Transverse colon (tissue), 4 donors: Measurements from ENCODE around the gene NUTF2. TPM values are rescaled to one million over a fixed set of nuclear protein-coding genes. Genes with fewer than 3 reads are reported as not detected.

Experiments used
- DNase-seq: peaks from one replicate; pipeline ENCODE4 v3.0.0-alpha.2; 2019
- H3K27ac ChIP-seq, 4 donors: fragments of 200-600 bp; sonication (generic); 2 replicates each; pipeline ENCODE4 v1.5.1; 2016 to 2018; ENCODE audit warnings: inconsistent platforms in 4 of 4
- H3K27me3 ChIP-seq: fragments of 200-600 bp; sonication (generic); 2 replicates; pipeline ENCODE4 v1.5.1; 2017; ENCODE audit warnings: inconsistent platforms
- H3K36me3 ChIP-seq, 4 donors: fragments of 200-600 bp; sonication (generic); 2 replicates each; pipeline ENCODE4 v1.5.1; 2017 to 2019; ENCODE audit warnings: inconsistent platforms in 4 of 4
- H3K4me1 ChIP-seq, 4 donors: fragments of 200-600 bp; sonication (generic); 2 replicates each; pipeline ENCODE4 v1.5.1; 2017 to 2020; ENCODE audit warnings: inconsistent platforms in 4 of 4
- H3K4me3 ChIP-seq, 4 donors: fragments of 200-600 bp; sonication (generic); 1 replicate in 1 of 4; 2 replicates in 3 of 4; pipeline versions ENCODE4 v1.5.1 to v1.6.1; 2017 to 2019; ENCODE audit warnings: inconsistent platforms in 4 of 4
- H3K9me3 ChIP-seq, 2 donors: fragments of 200-600 bp; sonication (generic); 2 replicates each; pipeline ENCODE4 v1.5.1; 2017 to 2019; ENCODE audit warnings: inconsistent platforms in 2 of 2
- CTCF ChIP-seq, 5 experiments: fragments of 200-600 bp in 3 of 5; fragments of 450-650 bp in 2 of 5; sonication (generic) in 3 of 5; IDR thresholded peaks; 1 replicate in 2 of 5; 2 replicates in 3 of 5; pipeline ENCODE4 v1.5.1; 2016 to 2017; ENCODE audit warnings: antibody characterized with exemption in 5 of 5, inconsistent platforms in 3 of 5, mild to moderate bottlenecking in 2 of 5, moderate library complexity in 1 of 5
- EP300 ChIP-seq: sonication (generic); formaldehyde crosslinking; IDR thresholded peaks from one replicate; pipeline ENCODE4 v1.6.1; 2017; ENCODE audit warnings: antibody characterized with exemption, low read depth
- POLR2A ChIP-seq: fragments of 450-650 bp; IDR thresholded peaks from one replicate; pipeline ENCODE4 v1.6.1; 2016; ENCODE audit warnings: antibody characterized with exemption, mild to moderate bottlenecking, moderate library complexity
- POLR2AphosphoS5 ChIP-seq, 3 donors: sonication (generic); formaldehyde crosslinking; IDR thresholded peaks; one replicate each; pipeline ENCODE4 v1.6.1; 2016; ENCODE audit warnings: antibody characterized with exemption in 3 of 3
- WGBS, 2 donors: methylation state at CpG; one replicate each; pipeline ENCODE4 v1.1.5; 2018; ENCODE audit warnings: low coverage in 1 of 2; 5-methylcytosine and 5-hydroxymethylcytosine counted together
- in situ Hi-C, 4 donors: fragments of 200-750 bp; cut with MboI; loops; one replicate each; pipeline versions ENCODE4 v1.15.0 to v1.15.1; 2017; ENCODE audit warnings: low sequenced_read_pairs in 3 of 4, low pct_ligation_motif_present in 1 of 4, low pct_unique_long_range_greater_than_20kb in 1 of 4
- intact Hi-C: fragments of 100-400 bp; cut with DNase I; formaldehyde crosslinking; loops from one replicate; pipeline ENCODE4 v1.15.1; 2023; ENCODE audit warnings: low total_unique reads
- total RNA-seq, 4 donors: library from RNA; depleted of rRNA; stranded (reverse); fragments of >200 nt; gene quantifications; one replicate each; pipeline ENCODE4 v1.1.0, GENCODE V29; 2016

Gene NUTF2
- total RNA-seq, 4 donors from 2014 or later, result 75.2 to 131 (median 89.0) TPM

- H3K36me3 ChIP-seq, result no peaks in the 10 kb centered on the region
- no peak for TF ChIP-seq EP300
- no peak for TF ChIP-seq CTCF (IDR thresholded peaks at IDR 0.05)
- no peaks in the 10 kb centered on the region for H3K9me3 ChIP-seq
- no peaks in the 10 kb centered on the region for H3K27me3 ChIP-seq
- no peak for DNase-seq
- WGBS, 2 donors, result 5% methylated on average over 11 of the region's 11 CpGs; no CpG with 5 or more reads in 1 of the 2 donors
- peak overlapping the region; percentile 51 to 84 (median 82) for H3K4me3 ChIP-seq
- peak overlapping the region; percentile 95 to 98 (median 97) for H3K27ac ChIP-seq
- in situ Hi-C loops (no loop called here), intact Hi-C loops (no loop called here)
- H3K4me1 ChIP-seq, result peaks cover 40 to 51% (median 46%) of the 10 kb centered on the region in 4 donors
Measured at GRCh38 chr16:67843343-67843765, 3.4 kb upstream of the NUTF2 start.

DNA sequence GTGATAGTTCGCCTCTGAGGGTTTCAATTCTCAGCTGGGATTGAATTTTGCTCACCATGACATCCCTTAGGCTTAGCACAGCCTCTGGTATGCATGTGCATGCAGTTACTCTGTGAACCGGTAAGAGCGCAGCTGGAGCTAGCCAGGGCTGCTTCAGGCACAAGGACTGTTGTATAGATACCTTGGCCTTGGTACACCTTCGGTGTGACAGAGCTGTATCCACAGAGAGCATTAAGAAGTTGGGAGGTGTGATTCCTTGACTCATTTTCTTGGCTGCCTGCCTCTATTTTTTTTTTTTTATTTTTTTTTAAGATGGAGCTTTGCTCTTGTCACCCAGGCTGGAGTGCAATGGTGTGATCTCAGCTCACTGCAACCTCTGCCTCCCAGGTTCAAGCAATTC, 2.2 kb upstream of the NUTF2 start:
- no peak overlapping the region for H3K4me3 ChIP-seq
- no peaks in the 10 kb centered on the region for H3K9me3 ChIP-seq
- no peak for DNase-seq
- H3K27me3 ChIP-seq, result no peaks in the 10 kb centered on the region
- H3K4me1 ChIP-seq, result peaks cover 43 to 57% (median 52%) of the 10 kb centered on the region in 4 donors
- H3K36me3 ChIP-seq, result no peaks in the 10 kb centered on the region
- TF ChIP-seq POLR2A, result no peak
- intact Hi-C loops, result no loop called here
- in situ Hi-C loops, result no loop called here
- 70 to 86% methylated on average over 2 to 4 of the region's 4 CpGs for WGBS, 2 donors
- H3K27ac ChIP-seq, result peak overlapping the region; percentile 95 to 98 (median 97)

GRCh38 chr16:67845291-67846062, 1.3 kb upstream of the NUTF2 start:
- in situ Hi-C loops, result no loop called here
- 41 to 70% methylated on average over 2 to 5 of the region's 5 CpGs for WGBS, 2 donors
- H3K4me3 ChIP-seq, result peak overlapping the region in 2 of 4 donors; percentile 90 to 98
- H3K27ac ChIP-seq, result peak overlapping the region; percentile 94 to 98 (median 96)
- TF ChIP-seq POLR2AphosphoS5 (IDR thresholded peaks at IDR 0.05), result no peak
- TF ChIP-seq CTCF (IDR thresholded peaks at IDR 0.05), result no peak
- peaks cover 43 to 57% (median 52%) of the 10 kb centered on the region in 4 donors for H3K4me1 ChIP-seq
- no peaks in the 10 kb centered on the region for H3K27me3 ChIP-seq
- DNase-seq, result no peak
- no peaks in the 10 kb centered on the region for H3K36me3 ChIP-seq
- no peaks in the 10 kb centered on the region for H3K9me3 ChIP-seq
- intact Hi-C loops, result no loop called here

- peaks cover 43 to 57% (median 52%) of the 10 kb centered on the region in 4 donors for H3K4me1 ChIP-seq
- in situ Hi-C loops (no loop called here), intact Hi-C loops (no loop called here)
- no peak for DNase-seq
- H3K36me3 ChIP-seq, result no peaks in the 10 kb centered on the region
- peak overlapping the region; percentile 94 to 98 (median 96) for H3K27ac ChIP-seq
- H3K4me3 ChIP-seq, result peak overlapping the region; percentile 71 to 99 (median 94)
- no peaks in the 10 kb centered on the region for H3K9me3 ChIP-seq
- TF ChIP-seq CTCF (IDR thresholded peaks at IDR 0.05) (no peak), POLR2AphosphoS5 (IDR thresholded peaks at IDR 0.05) (no peak), EP300 (no peak), POLR2A (no peak)
- no peaks in the 10 kb centered on the region for H3K27me3 ChIP-seq
- 4 to 17% methylated on average over 1 to 2 of the region's 2 CpGs for WGBS, 2 donors
Measured at GRCh38 chr16:67846063-67846319, 742 bp upstream of the NUTF2 start.
